ENCODE data around the gene NPIPA7. TPM values are rescaled to one million over a fixed set of nuclear protein-coding genes. Genes with fewer than 3 reads are reported as not detected.
"Not testable (repeated sequence)": the region's sequence is repeated elsewhere in the genome, so short reads cannot be mapped to it uniquely, and the experiment has no call there.

NPIPA7 gene
- total and polyA plus RNA-seq, 5 donors from 2014 or later: 3.9 TPM; not detected in 4

GRCh38 chr16:16365851-16366250 lies 13.1 kb upstream of the NPIPA7 start:
- not testable (repeated sequence) for H3K27ac Mint-ChIP-seq; H3K27ac ChIP-seq (ENCODE audit: insufficient read depth, low read length, poor library complexity, severe bottlenecking); H3K36me3 Mint-ChIP-seq; DNase-seq; ATAC-seq (ENCODE audit: low read depth in 2 of 2); H3K27me3 Mint-ChIP-seq; H3K4me1 Mint-ChIP-seq; H3K4me1 ChIP-seq (ENCODE audit: control insufficient read depth, insufficient read depth, low read length, poor library complexity, severe bottlenecking); H3K36me3 ChIP-seq (ENCODE audit: control insufficient read depth, insufficient read depth, low read length); H3K9me3 ChIP-seq (ENCODE audit: control insufficient read depth in 2 of 2, low read length in 2 of 2); H3K4me3 Mint-ChIP-seq; H3K9me3 Mint-ChIP-seq; H3K27me3 ChIP-seq (ENCODE audit: control insufficient read depth, insufficient read depth, low read length); H3K4me3 ChIP-seq (ENCODE audit: low read depth, low read length)

GRCh38 chr16:16366552-16367284 lies 12.2 kb upstream of the NPIPA7 start:
- H3K4me1 ChIP-seq (ENCODE audit: control insufficient read depth, insufficient read depth, low read length, poor library complexity, severe bottlenecking); H3K36me3 ChIP-seq (ENCODE audit: control insufficient read depth, insufficient read depth, low read length); DNase-seq; H3K27me3 Mint-ChIP-seq; H3K4me1 Mint-ChIP-seq; H3K9me3 ChIP-seq (ENCODE audit: control insufficient read depth in 2 of 2, low read length in 2 of 2); H3K27ac ChIP-seq (ENCODE audit: insufficient read depth, low read length, poor library complexity, severe bottlenecking); H3K4me3 ChIP-seq (ENCODE audit: low read depth, low read length); H3K36me3 Mint-ChIP-seq; H3K27me3 ChIP-seq (ENCODE audit: control insufficient read depth, insufficient read depth, low read length); H3K27ac Mint-ChIP-seq; H3K4me3 Mint-ChIP-seq; H3K9me3 Mint-ChIP-seq: not testable (repeated sequence)
- peak in 1 of 2 donors; percentile 27 for ATAC-seq (ENCODE audit: low read depth in 2 of 2)

GRCh38 chr16:16367285-16367628 lies 11.7 kb upstream of the NPIPA7 start:
- H3K27ac ChIP-seq (ENCODE audit: insufficient read depth, low read length, poor library complexity, severe bottlenecking); H3K4me1 Mint-ChIP-seq; H3K27me3 ChIP-seq (ENCODE audit: control insufficient read depth, insufficient read depth, low read length); DNase-seq; H3K4me1 ChIP-seq (ENCODE audit: control insufficient read depth, insufficient read depth, low read length, poor library complexity, severe bottlenecking); H3K27ac Mint-ChIP-seq; H3K4me3 Mint-ChIP-seq; H3K9me3 Mint-ChIP-seq; H3K36me3 ChIP-seq (ENCODE audit: control insufficient read depth, insufficient read depth, low read length); H3K9me3 ChIP-seq (ENCODE audit: control insufficient read depth in 2 of 2, low read length in 2 of 2); H3K36me3 Mint-ChIP-seq; H3K27me3 Mint-ChIP-seq; H3K4me3 ChIP-seq (ENCODE audit: low read depth, low read length): not testable (repeated sequence)
- peak in 1 of 2 donors; percentile 19 for ATAC-seq (ENCODE audit: low read depth in 2 of 2)

GRCh38 chr16:16369081-16369856 lies 9.7 kb upstream of the NPIPA7 start:
- DNase-seq; ATAC-seq (ENCODE audit: low read depth in 2 of 2); H3K27ac Mint-ChIP-seq; H3K4me1 ChIP-seq (ENCODE audit: control insufficient read depth, insufficient read depth, low read length, poor library complexity, severe bottlenecking); H3K27me3 ChIP-seq (ENCODE audit: control insufficient read depth, insufficient read depth, low read length); H3K4me3 ChIP-seq (ENCODE audit: low read depth, low read length); H3K27ac ChIP-seq (ENCODE audit: insufficient read depth, low read length, poor library complexity, severe bottlenecking); H3K36me3 ChIP-seq (ENCODE audit: control insufficient read depth, insufficient read depth, low read length); H3K4me1 Mint-ChIP-seq; H3K9me3 ChIP-seq (ENCODE audit: control insufficient read depth in 2 of 2, low read length in 2 of 2); H3K4me3 Mint-ChIP-seq; H3K27me3 Mint-ChIP-seq; H3K9me3 Mint-ChIP-seq; H3K36me3 Mint-ChIP-seq: not testable (repeated sequence)

GRCh38 chr16:16371136-16371735 lies 7.7 kb upstream of the NPIPA7 start:
- ATAC-seq (ENCODE audit: low read depth in 2 of 2); DNase-seq: not testable (repeated sequence)

GRCh38 chr16:16374192-16374591 lies 4.7 kb upstream of the NPIPA7 start:
- not testable (repeated sequence) for H3K4me1 Mint-ChIP-seq; H3K36me3 Mint-ChIP-seq; H3K4me3 Mint-ChIP-seq; H3K27me3 ChIP-seq (ENCODE audit: control insufficient read depth, insufficient read depth, low read length); H3K27ac Mint-ChIP-seq; H3K36me3 ChIP-seq (ENCODE audit: control insufficient read depth, insufficient read depth, low read length); H3K27ac ChIP-seq (ENCODE audit: insufficient read depth, low read length, poor library complexity, severe bottlenecking); H3K4me3 ChIP-seq (ENCODE audit: low read depth, low read length); H3K27me3 Mint-ChIP-seq; ATAC-seq (ENCODE audit: low read depth in 2 of 2); H3K4me1 ChIP-seq (ENCODE audit: control insufficient read depth, insufficient read depth, low read length, poor library complexity, severe bottlenecking); DNase-seq; H3K9me3 ChIP-seq (ENCODE audit: control insufficient read depth in 2 of 2, low read length in 2 of 2); H3K9me3 Mint-ChIP-seq

More at GRCh38 chr16:16371136-16371735, 7.7 kb upstream of the NPIPA7 start:
- H3K9me3 ChIP-seq (ENCODE audit: control insufficient read depth in 2 of 2, low read length in 2 of 2); H3K27me3 Mint-ChIP-seq; H3K27ac Mint-ChIP-seq; H3K4me1 ChIP-seq (ENCODE audit: control insufficient read depth, insufficient read depth, low read length, poor library complexity, severe bottlenecking); H3K27me3 ChIP-seq (ENCODE audit: control insufficient read depth, insufficient read depth, low read length); H3K4me3 ChIP-seq (ENCODE audit: low read depth, low read length); H3K4me1 Mint-ChIP-seq; H3K36me3 ChIP-seq (ENCODE audit: control insufficient read depth, insufficient read depth, low read length); H3K36me3 Mint-ChIP-seq; H3K4me3 Mint-ChIP-seq; H3K9me3 Mint-ChIP-seq; H3K27ac ChIP-seq (ENCODE audit: insufficient read depth, low read length, poor library complexity, severe bottlenecking): not testable (repeated sequence)

GRCh38 chr16:16399685-16400084 lies 20.7 kb downstream of the NPIPA7 start:
- not testable (repeated sequence) for H3K4me1 Mint-ChIP-seq; H3K9me3 Mint-ChIP-seq; H3K27me3 ChIP-seq (ENCODE audit: control insufficient read depth, insufficient read depth, low read length); H3K4me1 ChIP-seq (ENCODE audit: control insufficient read depth, insufficient read depth, low read length, poor library complexity, severe bottlenecking); H3K27ac ChIP-seq (ENCODE audit: insufficient read depth, low read length, poor library complexity, severe bottlenecking); H3K4me3 ChIP-seq (ENCODE audit: low read depth, low read length); H3K27me3 Mint-ChIP-seq; H3K4me3 Mint-ChIP-seq; H3K9me3 ChIP-seq (ENCODE audit: control insufficient read depth in 2 of 2, low read length in 2 of 2); H3K36me3 Mint-ChIP-seq; DNase-seq; H3K36me3 ChIP-seq (ENCODE audit: control insufficient read depth, insufficient read depth, low read length); H3K27ac Mint-ChIP-seq; ATAC-seq (ENCODE audit: low read depth in 2 of 2)

- not testable (repeated sequence) for DNase-seq; H3K4me3 Mint-ChIP-seq; H3K4me3 ChIP-seq (ENCODE audit: low read depth, low read length); ATAC-seq (ENCODE audit: low read depth in 2 of 2); H3K36me3 ChIP-seq (ENCODE audit: control insufficient read depth, insufficient read depth, low read length); H3K9me3 Mint-ChIP-seq; H3K27me3 Mint-ChIP-seq; H3K27ac ChIP-seq (ENCODE audit: insufficient read depth, low read length, poor library complexity, severe bottlenecking); H3K27me3 ChIP-seq (ENCODE audit: control insufficient read depth, insufficient read depth, low read length); H3K4me1 ChIP-seq (ENCODE audit: control insufficient read depth, insufficient read depth, low read length, poor library complexity, severe bottlenecking); H3K27ac Mint-ChIP-seq; H3K4me1 Mint-ChIP-seq; H3K36me3 Mint-ChIP-seq; H3K9me3 ChIP-seq (ENCODE audit: control insufficient read depth in 2 of 2, low read length in 2 of 2)
Observed at GRCh38 chr16:16402333-16402732, 23.4 kb downstream of the NPIPA7 start.
